ENCODE data around the gene SPACA4. TPM values are rescaled to one million over a fixed set of nuclear protein-coding genes. Genes with fewer than 3 reads are reported as not detected.

The SPACA4 gene
- total and polyA plus RNA-seq, 4 donors, result 0.18 TPM; not detected in 3

DNA sequence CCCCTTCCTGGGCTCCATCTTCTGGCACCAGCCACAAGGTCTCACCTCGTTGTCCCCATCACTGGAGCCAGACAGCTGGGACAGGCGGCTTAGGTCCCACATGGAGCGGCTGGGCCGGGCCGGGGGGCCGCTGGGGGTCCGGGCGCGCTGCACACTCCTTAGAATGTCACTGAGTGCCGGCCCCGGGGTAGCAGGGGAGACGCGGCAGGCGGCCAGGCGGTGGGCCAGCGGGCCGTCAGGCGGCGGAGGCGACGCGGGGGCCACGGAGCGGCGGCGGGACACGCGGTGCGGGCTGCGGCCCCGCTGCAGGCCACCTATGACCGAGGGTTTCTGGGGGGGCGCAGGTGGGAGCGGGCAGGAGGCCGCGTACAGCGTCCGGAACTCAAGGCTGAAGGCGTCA lies 3.1 kb upstream of the SPACA4 start:
- Histone ChIP-seq H3K36me3 (ENCODE audit: control insufficient read depth in 1 of 2, insufficient read depth in 2 of 2, low read length in 1 of 2) (no peaks in the 10 kb centered on the region), H3K4me1 (ENCODE audit: control insufficient read depth in 1 of 2, insufficient read depth in 2 of 2, low read length in 2 of 2) (no peaks in the 10 kb centered on the region), H3K27me3 (ENCODE audit: control insufficient read depth in 1 of 2, insufficient read depth in 2 of 2, low read length in 1 of 2) (no peaks in the 10 kb centered on the region), H3K4me3 (ENCODE audit: low read length in 2 of 2) (no peak overlapping the region), H3K27ac (ENCODE audit: low read depth in 1 of 2, low read length in 2 of 2) (no peak overlapping the region), H3K9me3 (ENCODE audit: control insufficient read depth, low read length) (no peaks in the 10 kb centered on the region)
- 88 to 92% methylated on average over 39 of the region's 39 CpGs for WGBS, 2 donors
- no peak for DNase-seq
- ATAC-seq (ENCODE audit: low FRiP score), result no peak
- intact Hi-C loops (cut with DNase I), result no loop called here

DNA sequence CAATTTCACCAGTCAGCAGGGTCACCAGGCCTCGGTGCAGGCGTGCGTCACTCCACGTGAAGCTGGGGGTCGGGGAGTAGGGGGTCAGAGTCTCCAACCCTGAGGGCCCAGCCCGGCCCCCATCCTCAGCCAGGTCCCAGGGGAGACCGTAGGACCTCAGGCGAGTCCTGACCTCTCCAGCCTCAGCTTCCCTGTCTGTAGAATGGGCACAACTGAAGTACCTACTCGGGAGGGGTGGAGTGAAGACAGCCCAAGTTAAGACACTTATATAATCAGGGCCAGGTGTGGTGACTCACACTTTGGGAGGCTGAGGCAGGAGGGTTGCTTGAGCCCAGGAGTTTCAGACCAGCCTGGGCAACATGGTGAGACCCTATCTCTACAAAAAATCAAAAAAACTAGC lies 2.7 kb upstream of the SPACA4 start:
- ATAC-seq (ENCODE audit: low FRiP score), result no peak
- intact Hi-C loops (cut with DNase I), result no loop called here

GRCh38 chr19:48607359-48607755 lies 815 bp downstream of the SPACA4 start:
- Histone ChIP-seq H3K4me3 (ENCODE audit: low read length in 2 of 2) (no peak overlapping the region), H3K9me3 (ENCODE audit: control insufficient read depth, low read length) (no peaks in the 10 kb centered on the region), H3K4me1 (ENCODE audit: control insufficient read depth in 1 of 2, insufficient read depth in 2 of 2, low read length in 2 of 2) (no peaks in the 10 kb centered on the region), H3K27me3 (ENCODE audit: control insufficient read depth in 1 of 2, insufficient read depth in 2 of 2, low read length in 1 of 2) (no peaks in the 10 kb centered on the region), H3K27ac (ENCODE audit: low read depth in 1 of 2, low read length in 2 of 2) (no peak overlapping the region), H3K36me3 (ENCODE audit: control insufficient read depth in 1 of 2, insufficient read depth in 2 of 2, low read length in 1 of 2) (no peaks in the 10 kb centered on the region)
- no peak for ATAC-seq (ENCODE audit: low FRiP score)
- no peak for DNase-seq
- intact Hi-C loops (cut with DNase I), result no loop called here
- WGBS, 2 donors, result 73 to 86% methylated on average over 7 of the region's 7 CpGs

More for the DNA sequence above, 2.7 kb upstream of the SPACA4 start:
- Histone ChIP-seq H3K4me3 (ENCODE audit: low read length in 2 of 2) (no peak overlapping the region), H3K9me3 (ENCODE audit: control insufficient read depth, low read length) (no peaks in the 10 kb centered on the region), H3K27ac (ENCODE audit: low read depth in 1 of 2, low read length in 2 of 2) (no peak overlapping the region), H3K27me3 (ENCODE audit: control insufficient read depth in 1 of 2, insufficient read depth in 2 of 2, low read length in 1 of 2) (no peaks in the 10 kb centered on the region), H3K4me1 (ENCODE audit: control insufficient read depth in 1 of 2, insufficient read depth in 2 of 2, low read length in 2 of 2) (no peaks in the 10 kb centered on the region), H3K36me3 (ENCODE audit: control insufficient read depth in 1 of 2, insufficient read depth in 2 of 2, low read length in 1 of 2) (no peaks in the 10 kb centered on the region)
- 90 to 95% methylated on average over 9 of the region's 9 CpGs for WGBS, 2 donors
- DNase-seq, result no peak

- ATAC-seq (ENCODE audit: low FRiP score) (no peak), DNase-seq (no peak)
- no peak overlapping the region for H3K4me3 ChIP-seq (ENCODE audit: low read length in 2 of 2)
- H3K27ac ChIP-seq (ENCODE audit: low read depth in 1 of 2, low read length in 2 of 2), result no peak overlapping the region
- no peaks in the 10 kb centered on the region for H3K27me3 ChIP-seq (ENCODE audit: control insufficient read depth in 1 of 2, insufficient read depth in 2 of 2, low read length in 1 of 2)
- H3K4me1 ChIP-seq (ENCODE audit: control insufficient read depth in 1 of 2, insufficient read depth in 2 of 2, low read length in 2 of 2), result no peaks in the 10 kb centered on the region
- 30 to 34% methylated on average over 9 of the region's 9 CpGs for WGBS, 2 donors
- H3K9me3 ChIP-seq (ENCODE audit: control insufficient read depth, low read length), result no peaks in the 10 kb centered on the region
- intact Hi-C loops (cut with DNase I), result no loop called here
- no peaks in the 10 kb centered on the region for H3K36me3 ChIP-seq (ENCODE audit: control insufficient read depth in 1 of 2, insufficient read depth in 2 of 2, low read length in 1 of 2)
Measured at GRCh38 chr19:48608798-48609263, 2.3 kb downstream of the SPACA4 start.

DNA sequence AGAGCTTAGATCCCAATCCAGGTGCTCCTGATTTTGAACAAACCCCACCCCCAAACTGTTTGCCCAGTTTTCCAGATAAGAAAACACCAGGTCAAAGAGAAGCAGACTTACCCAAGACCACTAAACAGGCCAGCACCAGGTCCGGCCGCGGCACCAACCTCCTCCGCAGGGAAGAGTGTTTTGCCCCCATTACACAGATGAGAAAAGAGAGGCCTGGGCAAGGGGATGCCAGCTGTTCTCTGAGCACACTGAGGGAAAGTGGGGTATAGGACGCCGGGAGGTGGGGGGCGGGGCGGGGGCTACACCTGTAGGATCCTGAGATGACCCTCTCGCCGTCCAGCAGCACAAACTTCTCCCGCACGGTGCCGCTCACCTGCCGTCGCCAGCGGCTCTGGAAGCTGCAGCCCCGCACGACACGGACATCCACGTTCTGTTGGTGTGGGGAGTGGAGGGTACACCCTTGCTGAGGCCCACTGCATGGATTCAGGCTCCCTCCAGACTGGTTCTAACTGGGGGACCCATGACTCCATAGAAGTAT lies 3.1 kb downstream of the SPACA4 start:
- intact Hi-C loops (cut with DNase I), result no loop called here
- H3K4me3 ChIP-seq (ENCODE audit: low read length in 2 of 2), result no peak overlapping the region
- no peaks in the 10 kb centered on the region for H3K4me1 ChIP-seq (ENCODE audit: control insufficient read depth in 1 of 2, insufficient read depth in 2 of 2, low read length in 2 of 2)
- H3K27ac ChIP-seq (ENCODE audit: low read depth in 1 of 2, low read length in 2 of 2), result no peak overlapping the region
- 92 to 94% methylated on average over 20 of the region's 20 CpGs for WGBS, 2 donors
- no peaks in the 10 kb centered on the region for H3K36me3 ChIP-seq (ENCODE audit: control insufficient read depth in 1 of 2, insufficient read depth in 2 of 2, low read length in 1 of 2)
- ATAC-seq (ENCODE audit: low FRiP score), result no peak
- H3K27me3 ChIP-seq (ENCODE audit: control insufficient read depth in 1 of 2, insufficient read depth in 2 of 2, low read length in 1 of 2), result no peaks in the 10 kb centered on the region
- no peaks in the 10 kb centered on the region for H3K9me3 ChIP-seq (ENCODE audit: control insufficient read depth, low read length)
- no peak for DNase-seq

GRCh38 chr19:48611872-48612271 lies 5.3 kb downstream of the SPACA4 start:
- Histone ChIP-seq H3K27me3 (ENCODE audit: control insufficient read depth in 1 of 2, insufficient read depth in 2 of 2, low read length in 1 of 2) (no peaks in the 10 kb centered on the region), H3K27ac (ENCODE audit: low read depth in 1 of 2, low read length in 2 of 2) (no peak overlapping the region), H3K36me3 (ENCODE audit: control insufficient read depth in 1 of 2, insufficient read depth in 2 of 2, low read length in 1 of 2) (peaks cover 0 to 10% of the 10 kb centered on the region in 2 donors), H3K4me1 (ENCODE audit: control insufficient read depth in 1 of 2, insufficient read depth in 2 of 2, low read length in 2 of 2) (no peaks in the 10 kb centered on the region), H3K4me3 (ENCODE audit: low read length in 2 of 2) (no peak overlapping the region), H3K9me3 (ENCODE audit: control insufficient read depth, low read length) (no peaks in the 10 kb centered on the region)
- DNase-seq, result no peak
- WGBS, 2 donors, result 89 to 92% methylated on average over 14 of the region's 14 CpGs
- intact Hi-C loops (cut with DNase I), result no loop called here
- no peak for ATAC-seq (ENCODE audit: low FRiP score)

DNA sequence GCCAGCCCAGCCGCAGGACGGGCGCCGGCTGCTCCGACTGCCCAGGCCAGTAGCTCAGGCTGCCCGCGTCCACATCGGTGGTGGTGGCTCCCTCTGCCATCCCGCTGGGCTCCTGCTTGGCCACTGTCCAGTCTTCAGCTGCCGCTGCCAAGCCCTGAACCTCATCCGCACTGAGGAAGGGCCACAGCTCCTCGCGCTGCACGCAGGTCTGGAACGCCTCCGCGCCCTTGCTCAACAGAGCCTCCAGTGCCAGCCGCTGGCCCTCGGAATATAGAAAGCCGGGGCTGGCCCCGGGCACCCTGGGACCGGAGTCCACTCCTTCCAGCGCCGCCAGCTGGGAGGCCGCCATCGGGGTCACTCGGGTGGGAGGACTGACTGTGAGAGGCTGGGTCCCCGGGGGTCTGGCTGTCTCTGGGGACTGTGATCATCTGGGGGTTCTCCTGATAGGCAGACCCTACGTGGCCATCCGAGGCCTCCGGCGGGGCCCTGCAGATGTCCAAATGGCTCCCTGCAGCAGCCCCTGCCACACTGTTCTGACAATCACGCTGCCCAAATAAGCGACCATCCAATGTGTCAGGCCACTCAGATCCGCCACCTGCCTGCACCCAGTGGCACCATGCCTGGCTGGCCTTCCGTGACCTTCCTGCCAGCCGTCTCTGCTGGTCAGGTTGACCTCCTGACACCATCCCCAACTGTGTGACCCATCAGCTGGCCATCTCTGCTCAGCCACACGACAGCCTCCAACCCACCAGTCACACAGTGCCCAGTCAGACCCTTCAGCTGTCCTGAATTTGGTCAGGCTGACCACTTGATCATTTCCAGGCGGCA lies 6.7 kb downstream of the SPACA4 start:
- ATAC-seq (ENCODE audit: low FRiP score), result peak; percentile 17

DNA sequence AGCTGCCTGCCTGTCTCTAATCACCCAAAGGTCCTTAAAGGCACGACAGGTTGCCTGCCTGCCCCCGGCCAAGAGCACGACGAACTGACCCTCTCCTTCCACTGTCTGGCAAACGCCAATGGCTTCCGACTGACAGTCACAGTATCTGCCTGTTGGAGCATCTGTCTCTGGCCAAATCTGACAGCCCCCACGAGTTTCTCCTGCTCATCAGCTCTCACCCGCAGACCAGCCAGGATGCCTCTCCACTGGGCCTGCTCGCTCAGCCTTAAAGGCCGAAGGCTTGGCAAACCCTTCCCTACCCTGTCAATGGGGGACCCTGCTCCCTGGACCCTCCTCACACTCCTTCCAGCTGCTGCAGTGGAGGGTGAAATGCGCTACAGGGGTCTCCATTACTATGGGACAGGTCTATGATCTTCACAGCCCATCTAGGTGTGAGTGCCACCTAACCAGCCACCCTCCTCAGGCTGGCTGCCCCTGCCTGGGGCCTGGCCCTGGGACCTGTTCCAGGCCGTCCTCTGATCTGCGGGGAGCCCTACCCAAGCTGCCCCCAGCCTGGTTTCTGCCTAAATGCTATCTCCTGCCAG lies 7.4 kb downstream of the SPACA4 start:
- Histone ChIP-seq H3K4me3 (ENCODE audit: low read length in 2 of 2) (no peak overlapping the region), H3K4me1 (ENCODE audit: control insufficient read depth in 1 of 2, insufficient read depth in 2 of 2, low read length in 2 of 2) (no peaks in the 10 kb centered on the region), H3K9me3 (ENCODE audit: control insufficient read depth, low read length) (no peaks in the 10 kb centered on the region), H3K27ac (ENCODE audit: low read depth in 1 of 2, low read length in 2 of 2) (no peak overlapping the region), H3K36me3 (ENCODE audit: control insufficient read depth in 1 of 2, insufficient read depth in 2 of 2, low read length in 1 of 2) (peaks cover 0 to 10% of the 10 kb centered on the region in 2 donors), H3K27me3 (ENCODE audit: control insufficient read depth in 1 of 2, insufficient read depth in 2 of 2, low read length in 1 of 2) (no peaks in the 10 kb centered on the region)
- 77% methylated on average over 13 of the region's 13 CpGs for WGBS, 2 donors
- intact Hi-C loops (cut with DNase I), result no loop called here
- DNase-seq (no peak), ATAC-seq (ENCODE audit: low FRiP score) (no peak)

More for the DNA sequence above, 6.7 kb downstream of the SPACA4 start:
- H3K4me1 ChIP-seq (ENCODE audit: control insufficient read depth in 1 of 2, insufficient read depth in 2 of 2, low read length in 2 of 2), result no peaks in the 10 kb centered on the region
- H3K9me3 ChIP-seq (ENCODE audit: control insufficient read depth, low read length), result no peaks in the 10 kb centered on the region
- H3K27me3 ChIP-seq (ENCODE audit: control insufficient read depth in 1 of 2, insufficient read depth in 2 of 2, low read length in 1 of 2), result no peaks in the 10 kb centered on the region
- intact Hi-C loops (cut with DNase I), result no loop called here
- peaks cover 0 to 10% of the 10 kb centered on the region in 2 donors for H3K36me3 ChIP-seq (ENCODE audit: control insufficient read depth in 1 of 2, insufficient read depth in 2 of 2, low read length in 1 of 2)
- DNase-seq, result peak in 1 of 2 donors; percentile 79
- H3K27ac ChIP-seq (ENCODE audit: low read depth in 1 of 2, low read length in 2 of 2), result no peak overlapping the region
- whole genome bisulfite sequencing, 2 donors, result 73 to 77% methylated on average over 39 of the region's 39 CpGs
- H3K4me3 ChIP-seq (ENCODE audit: low read length in 2 of 2), result no peak overlapping the region
